HEK293 (cell line): ENCODE results near the gene HOTAIR.

ENCODE experiments used
- CTCF ChIA-PET: fragments of 350-600 bp; formaldehyde crosslinking; extraction: SDS; loops from one replicate; lab custom pipeline; 2021; ENCODE audit warnings: antibody characterized with exemption; lab: Yijun Ruan, JAX
- POLR2A ChIA-PET: fragments of 300-600 bp; formaldehyde crosslinking; extraction: SDS; loops from one replicate; lab custom pipeline; 2020; ENCODE audit warnings: antibody characterized with exemption, inconsistent platforms; lab: Yijun Ruan, JAX
- H3K27ac ChIP-seq: fragments of 200-500 bp; sonication (Bioruptor generic); 2 replicates; pipeline ENCODE4 v1.5.1; 2014; ENCODE audit warnings: low read depth, low read length, control low read depth, inconsistent platforms; ENCODE audit errors: extremely low read depth
- H3K36me3 ChIP-seq, 2 experiments: fragments of 200-500 bp in 1 of 2; sonication (Bioruptor generic) in 1 of 2; 1 replicate in 1 of 2; 2 replicates in 1 of 2; pipeline ENCODE4 v1.5.1; 2014 to 2017; ENCODE audit warnings: inconsistent platforms in 2 of 2, low read length in 2 of 2; ENCODE audit not compliant: control insufficient read depth in 2 of 2, insufficient read depth in 1 of 2
- H3K4me1 ChIP-seq: fragments of 200-500 bp; sonication (Bioruptor generic); 2 replicates; pipeline ENCODE4 v1.5.1; 2014; ENCODE audit warnings: mild to moderate bottlenecking, low read length, inconsistent platforms; ENCODE audit not compliant: control insufficient read depth, insufficient read depth
- H3K4me3 ChIP-seq: 2 replicates; pipeline ENCODE4 v1.5.1; 2011; ENCODE audit warnings: low read depth, mild to moderate bottlenecking, control low read depth, low read length, moderate library complexity
- H3K9me3 ChIP-seq: fragments of 200-500 bp; sonication (Bioruptor generic); 2 replicates; pipeline ENCODE4 v1.5.1; 2014; ENCODE audit warnings: low read depth, low read length, inconsistent platforms; ENCODE audit not compliant: control insufficient read depth, insufficient read depth
- CTCF ChIP-seq: fragments of 450-650 bp; formaldehyde crosslinking; IDR thresholded peaks from 2 replicates; pipeline ENCODE4 v1.5.1; 2016; ENCODE audit warnings: missing biosample characterization, missing genetic modification characterization
- EGR2 ChIP-seq: fragments of 450-650 bp; formaldehyde crosslinking; IDR thresholded peaks from 2 replicates; pipeline ENCODE4 v1.5.1; 2016; ENCODE audit warnings: low read depth, missing biosample characterization, missing genetic modification characterization
- IKZF3 ChIP-seq: fragments of 450-650 bp; IDR thresholded peaks from 2 replicates; pipeline ENCODE4 v1.5.0; 2018; ENCODE audit warnings: missing biosample characterization, mild to moderate bottlenecking, missing genetic modification characterization, moderate library complexity
- REST ChIP-seq: fragments of 450-650 bp; formaldehyde crosslinking; IDR thresholded peaks from 2 replicates; pipeline ENCODE4 v1.5.1; 2016; ENCODE audit warnings: missing biosample characterization, missing genetic modification characterization
- SP2 ChIP-seq: fragments of 450-650 bp; formaldehyde crosslinking; IDR thresholded peaks from 2 replicates; pipeline ENCODE4 v1.5.1; 2016; ENCODE audit warnings: missing biosample characterization, missing genetic modification characterization
- TCF7L2 ChIP-seq: IDR thresholded peaks from 2 replicates; pipeline ENCODE4 v1.6.1; 2011; ENCODE audit warnings: low read depth, mild to moderate bottlenecking, inconsistent platforms, low read length, moderate library complexity, borderline replicate concordance
- ZBTB21 ChIP-seq: fragments of 450-650 bp; formaldehyde crosslinking; IDR thresholded peaks from 2 replicates; pipeline ENCODE4 v1.5.1; 2017; ENCODE audit warnings: missing biosample characterization, missing genetic modification characterization
- ZBTB49 ChIP-seq: fragments of 450-650 bp; formaldehyde crosslinking; IDR thresholded peaks from 2 replicates; pipeline ENCODE4 v1.5.1; 2016; ENCODE audit warnings: missing biosample characterization, missing genetic modification characterization, low read depth
- ZNF121 ChIP-seq: fragments of 450-650 bp; formaldehyde crosslinking; IDR thresholded peaks from 2 replicates; pipeline ENCODE4 v1.5.1; 2016; ENCODE audit warnings: missing biosample characterization, missing genetic modification characterization
- ZNF169 ChIP-seq: fragments of 450-650 bp; formaldehyde crosslinking; IDR thresholded peaks from 2 replicates; pipeline ENCODE4 v1.5.1; 2016; ENCODE audit warnings: missing biosample characterization, missing genetic modification characterization
- ZNF19 ChIP-seq: fragments of 450-650 bp; formaldehyde crosslinking; IDR thresholded peaks from 2 replicates; pipeline ENCODE4; 2016; ENCODE audit warnings: missing biosample characterization, missing genetic modification characterization, low read depth
- ZNF24 ChIP-seq: fragments of 450-650 bp; formaldehyde crosslinking; IDR thresholded peaks from 2 replicates; pipeline ENCODE4 v1.5.1; 2016; ENCODE audit warnings: missing biosample characterization, missing genetic modification characterization
- ZNF274 ChIP-seq, 2 experiments: fragments of 200-500 bp in 1 of 2; fragments of 450-650 bp in 1 of 2; sonication (Bioruptor generic) in 1 of 2; formaldehyde crosslinking in 1 of 2; IDR thresholded peaks; 2 replicates each; pipeline versions ENCODE4 v1.5.1 to v1.6.1; 2014 to 2016; ENCODE audit warnings: borderline replicate concordance in 1 of 2, inconsistent platforms in 1 of 2, low read length in 1 of 2, missing biosample characterization in 1 of 2, missing genetic modification characterization in 1 of 2
- ZNF391 ChIP-seq: fragments of 450-650 bp; formaldehyde crosslinking; IDR thresholded peaks from 2 replicates; pipeline ENCODE4 v1.5.1; 2016; ENCODE audit warnings: low read depth, missing biosample characterization, missing genetic modification characterization, borderline replicate concordance
- ZNF48 ChIP-seq: fragments of 450-650 bp; formaldehyde crosslinking; IDR thresholded peaks from 2 replicates; pipeline ENCODE4 v1.5.1; 2016; ENCODE audit warnings: missing biosample characterization, missing genetic modification characterization
- ZNF521 ChIP-seq: fragments of 450-650 bp; formaldehyde crosslinking; IDR thresholded peaks from 2 replicates; pipeline ENCODE4 v1.5.1; 2017; ENCODE audit warnings: missing biosample characterization, mild to moderate bottlenecking, missing genetic modification characterization
- ZNF530 ChIP-seq: fragments of 450-650 bp; formaldehyde crosslinking; IDR thresholded peaks from 2 replicates; pipeline ENCODE4 v1.5.1; 2016; ENCODE audit warnings: low read depth, missing biosample characterization, missing genetic modification characterization
- ZNF548 ChIP-seq: fragments of 450-650 bp; formaldehyde crosslinking; IDR thresholded peaks from 2 replicates; pipeline ENCODE4 v1.5.1; 2016; ENCODE audit warnings: missing biosample characterization, missing genetic modification characterization
- ZNF561 ChIP-seq: fragments of 450-650 bp; IDR thresholded peaks from 2 replicates; pipeline ENCODE4 v1.5.1; 2018; ENCODE audit warnings: missing biosample characterization, missing genetic modification characterization, borderline replicate concordance
- ZNF626 ChIP-seq: fragments of 450-650 bp; sonication (Bioruptor Pico); formaldehyde crosslinking; IDR thresholded peaks from 2 replicates; pipeline ENCODE4 v1.5.1; 2018; ENCODE audit warnings: missing biosample characterization, missing genetic modification characterization, inconsistent platforms
- ZNF707 ChIP-seq: fragments of 450-650 bp; formaldehyde crosslinking; IDR thresholded peaks from 2 replicates; pipeline ENCODE4 v1.5.1; 2016; ENCODE audit warnings: missing biosample characterization, missing genetic modification characterization
- ZNF747 ChIP-seq: fragments of 450-650 bp; formaldehyde crosslinking; IDR thresholded peaks from 2 replicates; pipeline ENCODE4 v1.5.1; 2016; ENCODE audit warnings: missing biosample characterization, missing genetic modification characterization
- ZNF791 ChIP-seq: fragments of 450-650 bp; formaldehyde crosslinking; IDR thresholded peaks from 2 replicates; pipeline ENCODE4 v1.5.1; 2016; ENCODE audit warnings: missing biosample characterization, missing genetic modification characterization
- ZNF792 ChIP-seq: fragments of 450-650 bp; formaldehyde crosslinking; IDR thresholded peaks from 2 replicates; pipeline ENCODE4 v1.5.1; 2016; ENCODE audit warnings: missing biosample characterization, missing genetic modification characterization
- ZNF837 ChIP-seq: fragments of 450-650 bp; formaldehyde crosslinking; IDR thresholded peaks from 2 replicates; pipeline ENCODE4 v1.5.1; 2016; ENCODE audit warnings: missing biosample characterization, missing genetic modification characterization

Gene HOTAIR

GRCh38 chr12:53997204-53998109 lies 22.7 kb upstream of the HOTAIR start (continued):
- TF ChIP-seq TCF7L2 (no peak), ZBTB21 (tag by site-specific recombination) (no peak; the same call in 1 of the 2 replicates), ZNF169 (no peak), REST (peak; percentile 32; the same call in 1 of the 2 replicates), ZNF391 (tag by site-specific recombination) (no peak), ZNF792 (no peak), ZNF521 (tag by site-specific recombination) (no peak), ZNF747 (tag by site-specific recombination) (no peak), ZNF121 (tag by site-specific recombination) (no peak), ZNF274 (IDR thresholded peaks at IDR 0.05; ENCODE audit: low read length) (no peak), ZNF274 (tag by site-specific recombination; IDR thresholded peaks at IDR 0.05; ENCODE audit: borderline replicate concordance) (no peak), IKZF3 (tag by site-specific recombination) (no peak; the same call in 1 of the 2 replicates), ZNF24 (tag by site-specific recombination) (no peak), ZNF19 (tag by site-specific recombination) (no peak)

- Histone ChIP-seq H3K4me1 (peaks cover 30% of the 10 kb centered on the region), H3K4me3 (peak overlapping the region; percentile 61), H3K36me3 (no peaks in the 10 kb centered on the region), H3K27ac (peak overlapping the region; percentile 98), H3K9me3 (no peaks in the 10 kb centered on the region)
- ChIA-PET POLR2A (interaction anchor here (0.7 to 2.2 kb wide), 8 partner anchors 9 to 239 kb away, joined by 3 to 14 read pairs (median 4); partner anchors contain the start of gene HOXC10), CTCF (interaction anchor here (1.5 to 6.7 kb wide), 4 partner anchors 9 to 218 kb away, joined by 4 to 49 read pairs (median 9); partner anchors contain the start of gene HOXC10)
- TF ChIP-seq ZNF837 (tag by site-specific recombination) = no peak
- TF ChIP-seq ZNF626 (tag by site-specific recombination) = no peak
- no peak for TF ChIP-seq ZNF548 (tag by site-specific recombination)
- TF ChIP-seq ZNF561 (tag by site-specific recombination) = peak; percentile 45; the same call in 1 of the 2 replicates
- no peak for TF ChIP-seq ZNF530 (tag by site-specific recombination)
- TF ChIP-seq ZNF48 (tag by site-specific recombination) = no peak
- no peak for TF ChIP-seq ZNF707
- peak; percentile 52; the same call in 1 of the 2 replicates for TF ChIP-seq CTCF
- no peak for TF ChIP-seq ZNF791 (tag by site-specific recombination)
- peak; percentile 77 for TF ChIP-seq EGR2 (tag by site-specific recombination)
- peak; percentile 23 for TF ChIP-seq SP2
- TF ChIP-seq ZBTB49 = no peak
These were observed 21.8 kb upstream of the HOTAIR start for GRCh38 chr12:53996240-53997203.
